Glutamatergic neuron (in vitro differentiated cells): ENCODE results near the gene RGS9BP. TPM values are rescaled to one million over a fixed set of nuclear protein-coding genes. Genes with fewer than 3 reads are reported as not detected.

ENCODE experiments used
- DNase-seq: peaks from one replicate; pipeline ENCODE4 v3.0.0; 2022
- H3K27ac Mint-ChIP-seq: one replicate; pipeline ENCODE4 v1.8.0; 2020; ENCODE audit warnings: mild to moderate bottlenecking, mixed read lengths, inconsistent platforms; ENCODE audit not compliant: unreplicated experiment
- H3K27me3 Mint-ChIP-seq: one replicate; pipeline ENCODE4 v1.8.0; 2020; ENCODE audit warnings: mild to moderate bottlenecking, moderate library complexity, mixed read lengths, inconsistent platforms; ENCODE audit not compliant: unreplicated experiment
- H3K36me3 Mint-ChIP-seq: one replicate; pipeline ENCODE4 v1.8.0; 2020; ENCODE audit warnings: mild to moderate bottlenecking, mixed read lengths, inconsistent platforms; ENCODE audit not compliant: unreplicated experiment
- H3K4me1 Mint-ChIP-seq: one replicate; pipeline ENCODE4 v1.8.0; 2020; ENCODE audit warnings: mild to moderate bottlenecking, low read depth, mixed read lengths, inconsistent platforms; ENCODE audit not compliant: unreplicated experiment
- H3K4me3 Mint-ChIP-seq: one replicate; pipeline ENCODE4 v1.8.0; 2020; ENCODE audit warnings: mild to moderate bottlenecking, mixed read lengths, inconsistent platforms; ENCODE audit not compliant: unreplicated experiment
- H3K9me3 Mint-ChIP-seq: one replicate; pipeline ENCODE4 v1.8.0; 2020; ENCODE audit warnings: mild to moderate bottlenecking, moderate library complexity, mixed read lengths, inconsistent platforms; ENCODE audit not compliant: unreplicated experiment
- CTCF ChIP-seq: fragments of 200-600 bp; sonication (generic); IDR thresholded peaks from one replicate; pipeline ENCODE4 v1.5.0; 2021; ENCODE audit not compliant: partially characterized antibody, unreplicated experiment
- total RNA-seq: library from RNA; stranded (reverse); fragmentation: NEBNext Ultra II Directional; extraction: Animal tissue kit (Norgen Biotek cat#: 25700); gene quantifications from one replicate; pipeline ENCODE4 v1.2.1, GENCODE V29; 2021; ENCODE audit not compliant: unreplicated experiment

The RGS9BP gene
- total RNA-seq, 1 donor from 2014 or later = not detected

GRCh38 chr19:32658075-32658474, 17.6 kb upstream of the RGS9BP start:
- no peaks in the 10 kb centered on the region for H3K9me3 Mint-ChIP-seq
- H3K4me1 Mint-ChIP-seq = no peaks in the 10 kb centered on the region
- no peak for TF ChIP-seq CTCF
- no peak overlapping the region for H3K4me3 Mint-ChIP-seq
- no peaks in the 10 kb centered on the region for H3K36me3 Mint-ChIP-seq
- no peak for DNase-seq
- H3K27ac Mint-ChIP-seq = no peak overlapping the region
- no peaks in the 10 kb centered on the region for H3K27me3 Mint-ChIP-seq

- Mint-ChIP-seq H3K27me3 (no peaks in the 10 kb centered on the region), H3K9me3 (no peaks in the 10 kb centered on the region), H3K36me3 (no peaks in the 10 kb centered on the region), H3K4me3 (no peak overlapping the region), H3K4me1 (no peaks in the 10 kb centered on the region), H3K27ac (no peak overlapping the region)
- TF ChIP-seq CTCF = no peak
- no peak for DNase-seq
These were observed 17.1 kb upstream of the RGS9BP start for GRCh38 chr19:32658527-32658926.

- H3K27me3 Mint-ChIP-seq = no peaks in the 10 kb centered on the region
- no peak overlapping the region for H3K27ac Mint-ChIP-seq
- TF ChIP-seq CTCF = no peak
- DNase-seq = no peak
- no peak overlapping the region for H3K4me3 Mint-ChIP-seq
- H3K36me3 Mint-ChIP-seq = no peaks in the 10 kb centered on the region
- no peaks in the 10 kb centered on the region for H3K4me1 Mint-ChIP-seq
- H3K9me3 Mint-ChIP-seq = no peaks in the 10 kb centered on the region
These were observed 14.3 kb upstream of the RGS9BP start for GRCh38 chr19:32661318-32661717.

- no peak for DNase-seq
- H3K36me3 Mint-ChIP-seq = no peaks in the 10 kb centered on the region
- TF ChIP-seq CTCF = no peak
- no peaks in the 10 kb centered on the region for H3K9me3 Mint-ChIP-seq
- H3K4me1 Mint-ChIP-seq = no peaks in the 10 kb centered on the region
- H3K27ac Mint-ChIP-seq = no peak overlapping the region
- H3K4me3 Mint-ChIP-seq = no peak overlapping the region
- no peaks in the 10 kb centered on the region for H3K27me3 Mint-ChIP-seq
These were observed 13.5 kb upstream of the RGS9BP start for GRCh38 chr19:32662186-32662585.

- Mint-ChIP-seq H3K4me1 (no peaks in the 10 kb centered on the region), H3K36me3 (no peaks in the 10 kb centered on the region), H3K27me3 (peaks cover 2% of the 10 kb centered on the region), H3K4me3 (no peak overlapping the region), H3K27ac (no peak overlapping the region), H3K9me3 (no peaks in the 10 kb centered on the region)
- TF ChIP-seq CTCF = no peak
- no peak for DNase-seq
These were observed 9.6 kb upstream of the RGS9BP start for GRCh38 chr19:32666084-32666483.
